Parathyroid adenoma (tissue), 2 donors: ENCODE measurements around the gene ADAP2.
"Not testable (repeated sequence)": the region's sequence is repeated elsewhere in the genome, so short reads cannot be mapped to it uniquely, and the experiment has no call there.

Source experiments
- H2AFZ ChIP-seq: fragments of 300-600 bp; sonication (generic); one replicate; pipeline ENCODE4 v1.7.0; 2017; ENCODE audit warnings: antibody characterized with exemption, mild to moderate bottlenecking
- H3K27ac ChIP-seq: fragments of 300-600 bp; sonication (generic); one replicate; pipeline ENCODE4 v1.7.0; 2017
- H3K27me3 ChIP-seq: fragments of 300-600 bp; sonication (generic); one replicate; pipeline ENCODE4 v1.7.0; 2017; ENCODE audit warnings: low read length; ENCODE audit not compliant: control insufficient read depth, insufficient read depth
- H3K36me3 ChIP-seq: fragments of 300-600 bp; sonication (generic); one replicate; pipeline ENCODE4 v1.7.0; 2017; ENCODE audit warnings: low read length; ENCODE audit not compliant: control insufficient read depth, insufficient read depth
- H3K4me1 ChIP-seq: fragments of 300-600 bp; sonication (generic); one replicate; pipeline ENCODE4 v1.7.0; 2017; ENCODE audit warnings: control low read depth
- H3K4me2 ChIP-seq: fragments of 300-600 bp; sonication (generic); one replicate; pipeline ENCODE4 v1.7.0; 2017; ENCODE audit warnings: low read length
- H3K4me3 ChIP-seq: fragments of 300-600 bp; sonication (generic); one replicate; pipeline ENCODE4 v1.7.0; 2017; ENCODE audit warnings: low read depth, low read length
- H3K79me2 ChIP-seq: fragments of 300-600 bp; sonication (generic); one replicate; pipeline ENCODE4 v1.7.0; 2017; ENCODE audit warnings: control low read depth
- H3K9ac ChIP-seq: fragments of 300-600 bp; sonication (generic); one replicate; pipeline ENCODE4 v1.7.0; 2017; ENCODE audit warnings: mild to moderate bottlenecking
- H3K9me3 ChIP-seq: fragments of 300-600 bp; sonication (generic); one replicate; pipeline ENCODE4 v1.7.0; 2017; ENCODE audit warnings: low read length; ENCODE audit not compliant: control insufficient read depth
- CTCF ChIP-seq: fragments of 300-600 bp; sonication (generic); IDR thresholded peaks from one replicate; pipeline ENCODE4 v1.7.0; 2017; ENCODE audit warnings: antibody characterized with exemption, mild to moderate bottlenecking
- donor health status: primary hyperparathyroidism.

The ADAP2 gene

GRCh38 chr17:30958187-30958586, 36.4 kb downstream of the ADAP2 start:
- no peaks in the 10 kb centered on the region for H3K27me3 ChIP-seq
- H3K27ac ChIP-seq, result no peak overlapping the region

GRCh38 chr17:30961209-30962188, 39.8 kb downstream of the ADAP2 start:
- Histone ChIP-seq H3K27ac (no peak overlapping the region), H3K4me1 (no peaks in the 10 kb centered on the region), H3K4me2 (no peak overlapping the region), H3K27me3 (no peaks in the 10 kb centered on the region), H3K9me3 (no peaks in the 10 kb centered on the region), H2AFZ (no peak overlapping the region), H3K4me3 (no peak overlapping the region), H3K9ac (no peak overlapping the region), H3K36me3 (no peaks in the 10 kb centered on the region), H3K79me2 (no peaks in the 10 kb centered on the region)
- TF ChIP-seq CTCF, result no peak

More at GRCh38 chr17:30958187-30958586, 36.4 kb downstream of the ADAP2 start:
- Histone ChIP-seq H3K9me3 (no peaks in the 10 kb centered on the region), H2AFZ (no peak overlapping the region), H3K4me1 (no peaks in the 10 kb centered on the region), H3K36me3 (no peaks in the 10 kb centered on the region), H3K4me3 (no peak overlapping the region), H3K79me2 (no peaks in the 10 kb centered on the region), H3K4me2 (no peak overlapping the region), H3K9ac (no peak overlapping the region)
- no peak for TF ChIP-seq CTCF

GRCh38 chr17:30964312-30964711, 42.6 kb downstream of the ADAP2 start:
- H3K27ac ChIP-seq, H3K4me1 ChIP-seq, H3K4me2 ChIP-seq, H2AFZ ChIP-seq, H3K4me3 ChIP-seq, H3K9me3 ChIP-seq, H3K79me2 ChIP-seq, H3K27me3 ChIP-seq, H3K36me3 ChIP-seq, H3K9ac ChIP-seq: not testable (repeated sequence)

GRCh38 chr17:30964876-30965275, 43.1 kb downstream of the ADAP2 start:
- TF ChIP-seq CTCF, result no peak
- no peak overlapping the region for H3K4me3 ChIP-seq
- no peak overlapping the region for H3K27ac ChIP-seq
- H3K9me3 ChIP-seq, result no peaks in the 10 kb centered on the region
- no peaks in the 10 kb centered on the region for H3K79me2 ChIP-seq
- no peak overlapping the region for H3K9ac ChIP-seq
- H2AFZ ChIP-seq, result no peak overlapping the region
- H3K4me1 ChIP-seq, result no peaks in the 10 kb centered on the region
- no peak overlapping the region for H3K4me2 ChIP-seq
- no peaks in the 10 kb centered on the region for H3K27me3 ChIP-seq
- H3K36me3 ChIP-seq, result no peaks in the 10 kb centered on the region

- no peak overlapping the region for H2AFZ ChIP-seq
These were observed 43.9 kb downstream of the ADAP2 start for GRCh38 chr17:30965686-30966085.

GRCh38 chr17:30967911-30968310, 46.2 kb downstream of the ADAP2 start:
- H3K4me2 ChIP-seq, H3K9me3 ChIP-seq, H3K27me3 ChIP-seq, H3K4me3 ChIP-seq, H3K27ac ChIP-seq, H3K79me2 ChIP-seq, H3K9ac ChIP-seq, H3K4me1 ChIP-seq, H3K36me3 ChIP-seq, H2AFZ ChIP-seq: not testable (repeated sequence)

More at GRCh38 chr17:30965686-30966085, 43.9 kb downstream of the ADAP2 start:
- no peak overlapping the region for H3K27ac ChIP-seq
- TF ChIP-seq CTCF, result no peak
- no peak overlapping the region for H3K9ac ChIP-seq
- no peaks in the 10 kb centered on the region for H3K9me3 ChIP-seq
- H3K27me3 ChIP-seq, result no peaks in the 10 kb centered on the region
- no peak overlapping the region for H3K4me2 ChIP-seq
- H3K36me3 ChIP-seq, result no peaks in the 10 kb centered on the region
- no peak overlapping the region for H3K4me3 ChIP-seq
- H3K79me2 ChIP-seq, result no peaks in the 10 kb centered on the region
- H3K4me1 ChIP-seq, result no peaks in the 10 kb centered on the region
